ENCODE results near the gene CPT1B. TPM values are rescaled to one million over a fixed set of nuclear protein-coding genes. Genes with fewer than 3 reads are reported as not detected.

The CPT1B gene
- total and polyA plus RNA-seq, 10 of the 15 experiments (the other 5 are each of a cell fraction or from before 2014, with no cell fraction given): 3.5 to 54.0 (median 21.7) TPM

- CTCF ChIA-PET: interaction anchor here (0.6 to 3.1 kb wide), 25 partner anchors 9 to 388 kb away, joined by 3 to 21 read pairs (median 4); partner anchors contain the start of genes CHKB, HDAC10, KLHDC7B and LMF2
- FAIRE-seq (no peak), DNase-seq (ENCODE audit: low read depth, low spot score) (no peak), ATAC-seq (peak; percentile 21)
- H3K9ac ChIP-seq (ENCODE audit: control insufficient read depth, insufficient read depth, low read length): peak overlapping the region; percentile 57
- RAD21 ChIA-PET (ENCODE audit: unreplicated experiment): interaction anchor here (1.0 to 2.9 kb wide), 6 partner anchors 18 to 93 kb away, joined by 3 to 17 read pairs (median 4); partner anchors contain the start of genes KLHDC7B and SCO2
- H3K27me3 ChIP-seq (replicated peaks in 1 of 2; ENCODE audit: control insufficient read depth in 2 of 2, insufficient read depth in 2 of 2, low read length in 1 of 2): peaks cover 0 to under 1% of the 10 kb centered on the region in 2 experiments; a peak in 1 of 4 replicates
- H3K79me2 ChIP-seq (ENCODE audit: control insufficient read depth, insufficient read depth, low read length): no peaks in the 10 kb centered on the region
- in situ Hi-C loops (cut with MboI) (no loop called here), intact Hi-C loops (cut with micrococcal nuclease; ENCODE audit: unreplicated experiment) (loop anchor here (5.0 kb wide), 1 partner anchor 36 kb away; the partner anchor contains the start of gene SCO2)
- 44% methylated on average over 17 of the region's 17 CpGs for WGBS (ENCODE audit: insufficient coverage, insufficient replicate concordance, low lambda C conversion rate, missing lambda C conversion rate)
- POLR2A ChIA-PET: interaction anchor here (0.9 to 4.8 kb wide), 13 partner anchors 12 to 377 kb away, joined by 3 to 21 read pairs (median 5); partner anchors contain the start of genes ARSA, KLHDC7B, LMF2 and NCAPH2
- H3K4me2 ChIP-seq (ENCODE audit: control insufficient read depth, insufficient read depth): peak overlapping the region; percentile 73
- SMC1A ChIA-PET (ENCODE audit: uncharacterized antibody, unreplicated experiment): interaction anchor here (0.8 to 2.8 kb wide), 8 partner anchors 9 to 54 kb away, joined by 3 to 14 read pairs (median 5); partner anchors contain the start of gene SCO2
- H4K20me1 ChIP-seq (ENCODE audit: control insufficient read depth, insufficient read depth): no peaks in the 10 kb centered on the region
- no peaks in the 10 kb centered on the region for H3K9me3 ChIP-seq (replicated peaks; ENCODE audit: control insufficient read depth, insufficient read depth, low read length)
- peaks cover 0 to under 1% of the 10 kb centered on the region in 2 experiments; a peak in 2 of 4 replicates for H3K36me3 ChIP-seq (ENCODE audit: control insufficient read depth in 2 of 2, insufficient read depth in 2 of 2, low read length in 1 of 2)
- BruUV-seq (replicated peaks): no TSS peak
- H3K4me1 ChIP-seq (ENCODE audit: control insufficient read depth, insufficient read depth, low read length): no peaks in the 10 kb centered on the region
- H2AFZ ChIP-seq (ENCODE audit: control insufficient read depth, low read depth, low read length): peak overlapping the region; percentile 18
- peak overlapping the region; percentile 94 for H3K4me3 ChIP-seq
- no peak overlapping the region for H3K27ac ChIP-seq (ENCODE audit: control insufficient read depth, insufficient read depth)
- no peak for TF ChIP-seq MAX (IDR thresholded peaks at IDR 0.05; ENCODE audit: low read depth, low read length)
- no peak for TF ChIP-seq NKRF (conservative IDR thresholded peaks at IDR 0.05)
- TF ChIP-seq, protein P1, sequence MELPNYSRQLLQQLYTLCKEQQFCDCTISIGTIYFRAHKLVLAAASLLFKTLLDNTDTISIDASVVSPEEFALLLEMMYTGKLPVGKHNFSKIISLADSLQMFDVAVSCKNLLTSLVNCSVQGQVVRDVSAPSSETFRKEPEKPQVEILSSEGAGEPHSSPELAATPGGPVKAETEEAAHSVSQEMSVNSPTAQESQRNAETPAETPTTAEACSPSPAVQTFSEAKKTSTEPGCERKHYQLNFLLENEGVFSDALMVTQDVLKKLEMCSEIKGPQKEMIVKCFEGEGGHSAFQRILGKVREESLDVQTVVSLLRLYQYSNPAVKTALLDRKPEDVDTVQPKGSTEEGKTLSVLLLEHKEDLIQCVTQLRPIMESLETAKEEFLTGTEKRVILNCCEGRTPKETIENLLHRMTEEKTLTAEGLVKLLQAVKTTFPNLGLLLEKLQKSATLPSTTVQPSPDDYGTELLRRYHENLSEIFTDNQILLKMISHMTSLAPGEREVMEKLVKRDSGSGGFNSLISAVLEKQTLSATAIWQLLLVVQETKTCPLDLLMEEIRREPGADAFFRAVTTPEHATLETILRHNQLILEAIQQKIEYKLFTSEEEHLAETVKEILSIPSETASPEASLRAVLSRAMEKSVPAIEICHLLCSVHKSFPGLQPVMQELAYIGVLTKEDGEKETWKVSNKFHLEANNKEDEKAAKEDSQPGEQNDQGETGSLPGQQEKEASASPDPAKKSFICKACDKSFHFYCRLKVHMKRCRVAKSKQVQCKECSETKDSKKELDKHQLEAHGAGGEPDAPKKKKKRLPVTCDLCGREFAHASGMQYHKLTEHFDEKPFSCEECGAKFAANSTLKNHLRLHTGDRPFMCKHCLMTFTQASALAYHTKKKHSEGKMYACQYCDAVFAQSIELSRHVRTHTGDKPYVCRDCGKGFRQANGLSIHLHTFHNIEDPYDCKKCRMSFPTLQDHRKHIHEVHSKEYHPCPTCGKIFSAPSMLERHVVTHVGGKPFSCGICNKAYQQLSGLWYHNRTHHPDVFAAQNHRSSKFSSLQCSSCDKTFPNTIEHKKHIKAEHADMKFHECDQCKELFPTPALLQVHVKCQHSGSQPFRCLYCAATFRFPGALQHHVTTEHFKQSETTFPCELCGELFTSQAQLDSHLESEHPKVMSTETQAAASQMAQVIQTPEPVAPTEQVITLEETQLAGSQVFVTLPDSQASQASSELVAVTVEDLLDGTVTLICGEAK (IDR thresholded peaks at IDR 0.05; ENCODE audit: borderline replicate concordance): no peak
- TF ChIP-seq, protein P2, sequence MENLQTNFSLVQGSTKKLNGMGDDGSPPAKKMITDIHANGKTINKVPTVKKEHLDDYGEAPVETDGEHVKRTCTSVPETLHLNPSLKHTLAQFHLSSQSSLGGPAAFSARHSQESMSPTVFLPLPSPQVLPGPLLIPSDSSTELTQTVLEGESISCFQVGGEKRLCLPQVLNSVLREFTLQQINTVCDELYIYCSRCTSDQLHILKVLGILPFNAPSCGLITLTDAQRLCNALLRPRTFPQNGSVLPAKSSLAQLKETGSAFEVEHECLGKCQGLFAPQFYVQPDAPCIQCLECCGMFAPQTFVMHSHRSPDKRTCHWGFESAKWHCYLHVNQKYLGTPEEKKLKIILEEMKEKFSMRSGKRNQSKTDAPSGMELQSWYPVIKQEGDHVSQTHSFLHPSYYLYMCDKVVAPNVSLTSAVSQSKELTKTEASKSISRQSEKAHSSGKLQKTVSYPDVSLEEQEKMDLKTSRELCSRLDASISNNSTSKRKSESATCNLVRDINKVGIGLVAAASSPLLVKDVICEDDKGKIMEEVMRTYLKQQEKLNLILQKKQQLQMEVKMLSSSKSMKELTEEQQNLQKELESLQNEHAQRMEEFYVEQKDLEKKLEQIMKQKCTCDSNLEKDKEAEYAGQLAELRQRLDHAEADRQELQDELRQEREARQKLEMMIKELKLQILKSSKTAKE (IDR thresholded peaks at IDR 0.05; ENCODE audit: low read depth, poor library complexity, severe bottlenecking): no peak
- no peak for TF ChIP-seq SMAD1 (IDR thresholded peaks at IDR 0.05; ENCODE audit: low read depth, partially characterized antibody)
- TF ChIP-seq, protein P3, sequence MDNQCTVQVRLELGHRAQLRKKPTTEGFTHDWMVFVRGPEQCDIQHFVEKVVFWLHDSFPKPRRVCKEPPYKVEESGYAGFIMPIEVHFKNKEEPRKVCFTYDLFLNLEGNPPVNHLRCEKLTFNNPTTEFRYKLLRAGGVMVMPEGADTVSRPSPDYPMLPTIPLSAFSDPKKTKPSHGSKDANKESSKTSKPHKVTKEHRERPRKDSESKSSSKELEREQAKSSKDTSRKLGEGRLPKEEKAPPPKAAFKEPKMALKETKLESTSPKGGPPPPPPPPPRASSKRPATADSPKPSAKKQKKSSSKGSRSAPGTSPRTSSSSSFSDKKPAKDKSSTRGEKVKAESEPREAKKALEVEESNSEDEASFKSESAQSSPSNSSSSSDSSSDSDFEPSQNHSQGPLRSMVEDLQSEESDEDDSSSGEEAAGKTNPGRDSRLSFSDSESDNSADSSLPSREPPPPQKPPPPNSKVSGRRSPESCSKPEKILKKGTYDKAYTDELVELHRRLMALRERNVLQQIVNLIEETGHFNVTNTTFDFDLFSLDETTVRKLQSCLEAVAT (IDR thresholded peaks at IDR 0.05): no peak
These were observed 14.6 kb downstream of the CPT1B start for GRCh38 chr22:50563413-50564160.
